HepG2 (cell line): ENCODE measurements around the gene CLEC16A. TPM values are rescaled to one million over a fixed set of nuclear protein-coding genes. Genes with fewer than 3 reads are reported as not detected.
A peak's percentile ranks its signal among the peaks of the same experiment; 100 is the strongest.

Source experiments
- ATAC-seq: fragments of 200-7000 bp; cut with Tn5 transposase; 3 replicates; pipeline ENCODE4 v1.9.1; 2020; ENCODE audit warnings: mild to moderate bottlenecking, moderate library complexity
- BruUV-seq: library from RNA; stranded (reverse); fragments of 400-500 nt; replicated peaks from 2 replicates; lab custom pipeline; 2021; lab: Mats Ljungman, UMichigan
- CTCF ChIA-PET: fragments of 300-600 bp; formaldehyde crosslinking; extraction: SDS; loops from one replicate; lab custom pipeline; 2021; ENCODE audit warnings: low total read pairs, inconsistent platforms, low intra/inter-chr PET ratio; lab: Yijun Ruan, JAX
- POLR2A ChIA-PET: fragments of 350-600 bp; sonication (Branson Sonifier 250); formaldehyde crosslinking; loops from one replicate; lab custom pipeline; 2020; ENCODE audit warnings: antibody characterized with exemption, inconsistent platforms; lab: Yijun Ruan, JAX
- DNase-seq: peaks from one replicate; pipeline ENCODE4 v3.0.0-alpha.2; 2015; ENCODE audit warnings: low spot score
- FAIRE-seq: peaks from 3 replicates; lab custom pipeline; 2011; peaks lifted over from hg19 to GRCh38; lab: Jason Lieb, UNC
- H2AFZ ChIP-seq: one replicate; pipeline ENCODE4 v1.6.1; 2011; ENCODE audit warnings: low read length, inconsistent platforms
- H3K27ac ChIP-seq: fragments of 300-600 bp; 3 replicates; pipeline ENCODE4 v1.8.0; 2011; ENCODE audit warnings: mixed run types, mild to moderate bottlenecking, mixed read lengths, low read length, inconsistent platforms; ENCODE audit not compliant: insufficient read depth; ENCODE audit errors: extremely low read length
- H3K27me3 ChIP-seq, 2 experiments: fragments of 200-600 bp in 1 of 2; 2 replicates in 1 of 2; 3 replicates in 1 of 2; pipeline versions ENCODE4 v1.6.0 to v1.8.0; 2011; ENCODE audit warnings: low read length in 2 of 2, mild to moderate bottlenecking in 2 of 2, moderate library complexity in 2 of 2, inconsistent platforms in 1 of 2; ENCODE audit not compliant: insufficient read depth in 2 of 2, control insufficient read depth in 1 of 2
- H3K36me3 ChIP-seq, 2 experiments: fragments of 200-600 bp in 1 of 2; replicated peaks in 1 of 2; 2 replicates in 1 of 2; 3 replicates in 1 of 2; pipeline versions ENCODE4 v1.5.1 to v1.8.0; 2011; ENCODE audit warnings: low read length in 2 of 2, inconsistent platforms in 1 of 2; ENCODE audit not compliant: insufficient read depth in 2 of 2, control insufficient read depth in 1 of 2
- H3K4me1 ChIP-seq: 2 replicates; pipeline ENCODE4 v1.5.1; 2012; ENCODE audit warnings: low read length, inconsistent platforms; ENCODE audit not compliant: insufficient read depth
- H3K4me2 ChIP-seq: 2 replicates; pipeline ENCODE4 v1.6.0; 2011; ENCODE audit warnings: low read depth, low read length, inconsistent platforms
- H3K4me3 ChIP-seq, 3 experiments: fragments of 200-600 bp in 1 of 3; sonication (generic), shearing (Covaris generic) in 1 of 3; replicated peaks in 1 of 3; 2 replicates each; pipeline ENCODE4 v1.5.1; 2011 to 2016; ENCODE audit warnings: low read length in 3 of 3, inconsistent platforms in 2 of 3, low read depth in 2 of 3, mild to moderate bottlenecking in 2 of 3, control low read depth in 1 of 3, mixed read lengths in 1 of 3; ENCODE audit not compliant: insufficient read depth in 1 of 3
- H3K79me2 ChIP-seq: one replicate; pipeline ENCODE4 v1.6.1; 2011; ENCODE audit warnings: low read length, inconsistent platforms; ENCODE audit not compliant: insufficient read depth
- H3K9ac ChIP-seq: 2 replicates; pipeline ENCODE4 v1.6.0; 2011; ENCODE audit warnings: mild to moderate bottlenecking, low read depth, low read length, inconsistent platforms; ENCODE audit not compliant: insufficient read depth
- H3K9me3 ChIP-seq: 2 replicates; pipeline ENCODE4 v1.5.1; 2012; ENCODE audit warnings: mild to moderate bottlenecking, low read length
- H4K20me1 ChIP-seq: 2 replicates; pipeline ENCODE4 v1.6.0; 2011; ENCODE audit warnings: inconsistent platforms, mild to moderate bottlenecking, low read length, moderate library complexity; ENCODE audit not compliant: insufficient read depth
- CC2D1A ChIP-seq: sonication (generic); formaldehyde crosslinking; IDR thresholded peaks from 2 replicates; pipeline ENCODE4 v1.8.1; 2023; ENCODE audit warnings: mild to moderate bottlenecking, missing genetic modification reagents
- ERF ChIP-seq: IDR thresholded peaks from 2 replicates; pipeline ENCODE4 v1.6.1; 2018; ENCODE audit warnings: missing biosample characterization, missing genetic modification reagents
- GPN1 ChIP-seq: sonication (generic); formaldehyde crosslinking; IDR thresholded peaks from 2 replicates; pipeline ENCODE4 v1.5.1; 2020; ENCODE audit warnings: missing genetic modification reagents, borderline replicate concordance
- ISL2 ChIP-seq: sonication (generic); formaldehyde crosslinking; IDR thresholded peaks from 2 replicates; pipeline ENCODE4 v1.5.0; 2020; ENCODE audit warnings: missing genetic modification reagents
- MAFF ChIP-seq: IDR thresholded peaks from 2 replicates; pipeline ENCODE4 v1.6.1; 2011; ENCODE audit warnings: low read depth, low read length, improper control_type of control experiment
- MAFK ChIP-seq, 2 experiments: IDR thresholded peaks in 1 of 2; conservative IDR thresholded peaks in 1 of 2; 2 replicates each; pipeline ENCODE4 v1.6.1; 2011; ENCODE audit warnings: improper control_type of control experiment in 2 of 2, low read length in 2 of 2
- SP140L ChIP-seq: sonication (generic); formaldehyde crosslinking; IDR thresholded peaks from 2 replicates; pipeline ENCODE4 v1.4.0; 2020; ENCODE audit warnings: missing genetic modification reagents, borderline replicate concordance
- STAT5B ChIP-seq: sonication (generic); formaldehyde crosslinking; IDR thresholded peaks from 2 replicates; pipeline ENCODE4 v1.4.0; 2020; ENCODE audit warnings: missing genetic modification reagents
- TMF1 ChIP-seq: sonication (generic); formaldehyde crosslinking; IDR thresholded peaks from 2 replicates; pipeline ENCODE4 v1.8.1; 2022; ENCODE audit warnings: low read depth, missing genetic modification reagents
- ZNF180 ChIP-seq: sonication (generic); formaldehyde crosslinking; IDR thresholded peaks from 2 replicates; pipeline ENCODE4 v1.4.0; 2020; ENCODE audit warnings: low read depth, missing genetic modification reagents, borderline replicate concordance
- ZNF543 ChIP-seq: sonication (generic); formaldehyde crosslinking; IDR thresholded peaks from 2 replicates; pipeline ENCODE4 v1.4.0; 2020; ENCODE audit warnings: mild to moderate bottlenecking, missing genetic modification reagents
- ZNF598 ChIP-seq: sonication (generic); formaldehyde crosslinking; IDR thresholded peaks from 2 replicates; pipeline ENCODE4 v1.5.1; 2020; ENCODE audit warnings: mild to moderate bottlenecking, missing genetic modification reagents, borderline replicate concordance
- WGBS: methylation state at CpG from one replicate; pipeline ENCODE4 v1.1.6; 2017; ENCODE audit warnings: low lambda C conversion rate; 5-methylcytosine and 5-hydroxymethylcytosine counted together
- in situ Hi-C: cut with HindIII; loops from 2 replicates; pipeline ENCODE4 v1.10.0; 2017; ENCODE audit warnings: low pct_unique_long_range_greater_than_20kb; ENCODE audit not compliant: extremely low pct_ligation_motif_present
- intact Hi-C: fragments of 100-400 bp; cut with micrococcal nuclease; formaldehyde crosslinking; loops from one replicate; pipeline ENCODE4 v1.10.0; 2022; ENCODE audit not compliant: unreplicated experiment
- polyA plus RNA-seq, 8 experiments: library from polyadenylated mRNA; depleted of rRNA in 3 of 8; stranded (reverse) in 7 of 8; unstranded in 1 of 8; fragments of >200 nt; fragmentation: Illumina TruSeq in 4 of 8; extraction: Trizol in 4 of 8; gene quantifications; 2 replicates each; pipeline versions ENCODE4 v1.2.1 to v1.2.3, GENCODE V29; 2011 to 2016; ENCODE audit warnings: low read depth in 4 of 8, missing spikeins in 1 of 8, mixed read lengths in 1 of 8; ENCODE audit not compliant: insufficient read depth in 1 of 8
- total RNA-seq, 5 experiments: library from RNA; depleted of rRNA; stranded (reverse); fragments of >200 nt; fragmentation: Illumina TruSeq; extraction: Trizol; gene quantifications; 2 replicates each; pipeline ENCODE4 v1.2.3, GENCODE V29; 2016; ENCODE audit warnings: low read depth in 1 of 5
- TF ChIP-seq, protein P1 (sequence below): sonication (generic); formaldehyde crosslinking; IDR thresholded peaks from 2 replicates; pipeline ENCODE4 v1.5.1; 2020; ENCODE audit warnings: mild to moderate bottlenecking, missing genetic modification reagents, moderate library complexity

CLEC16A gene
- total and polyA plus RNA-seq, 2 of the 13 experiments (the other 11 are each of a cell fraction or from before 2014, with no cell fraction given): 8.5 to 10.3 TPM

DNA sequence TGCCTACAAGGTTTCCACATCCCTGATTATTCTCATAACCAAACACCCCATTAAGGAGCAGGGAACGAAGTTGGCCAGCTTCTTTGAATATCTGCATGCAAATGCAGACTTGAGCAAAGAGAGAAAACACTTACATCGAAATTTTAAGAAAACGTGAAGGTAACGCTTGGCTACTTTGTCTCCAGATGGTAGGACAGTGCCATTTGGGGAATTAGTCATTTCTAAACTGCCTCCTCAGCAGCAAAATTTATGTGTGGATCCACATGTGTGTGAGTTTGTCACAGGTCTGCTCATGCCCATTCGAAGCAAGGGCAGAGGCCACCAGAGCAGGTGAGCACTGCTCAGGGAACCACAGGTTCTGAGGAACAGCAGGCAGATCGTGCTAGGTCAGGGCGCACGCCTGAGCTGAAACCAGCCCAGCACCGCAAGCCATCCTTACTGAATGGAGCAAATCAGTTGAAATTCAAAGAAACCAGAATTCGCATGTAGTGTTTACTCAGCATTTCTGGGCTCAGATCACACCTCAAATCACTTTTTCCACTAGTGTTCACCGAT lies 231.5 kb downstream of the CLEC16A start:
- H2AFZ ChIP-seq: no peak overlapping the region
- TF ChIP-seq MAFK (conservative IDR thresholded peaks at IDR 0.05 in 1 of 2, IDR thresholded peaks at IDR 0.05 in 1 of 2; ENCODE audit: low read length in 2 of 2): peak; percentile 53 to 64
- no peak for TF ChIP-seq TMF1 (CRISPR knock-in tag)
- no peak for TF ChIP-seq SP140L (CRISPR knock-in tag)
- TF ChIP-seq, protein P1, sequence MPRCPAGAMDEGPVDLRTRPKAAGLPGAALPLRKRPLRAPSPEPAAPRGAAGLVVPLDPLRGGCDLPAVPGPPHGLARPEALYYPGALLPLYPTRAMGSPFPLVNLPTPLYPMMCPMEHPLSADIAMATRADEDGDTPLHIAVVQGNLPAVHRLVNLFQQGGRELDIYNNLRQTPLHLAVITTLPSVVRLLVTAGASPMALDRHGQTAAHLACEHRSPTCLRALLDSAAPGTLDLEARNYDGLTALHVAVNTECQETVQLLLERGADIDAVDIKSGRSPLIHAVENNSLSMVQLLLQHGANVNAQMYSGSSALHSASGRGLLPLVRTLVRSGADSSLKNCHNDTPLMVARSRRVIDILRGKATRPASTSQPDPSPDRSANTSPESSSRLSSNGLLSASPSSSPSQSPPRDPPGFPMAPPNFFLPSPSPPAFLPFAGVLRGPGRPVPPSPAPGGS (CRISPR knock-in tag): no peak
- TF ChIP-seq MAFF: peak; percentile 62
- TF ChIP-seq ZNF598: no peak
- 90% methylated on average over 11 of the region's 11 CpGs for WGBS
- no peaks in the 10 kb centered on the region for H4K20me1 ChIP-seq
- H3K36me3 ChIP-seq: no peaks in the 10 kb centered on the region
- ATAC-seq (no peak), DNase-seq (no peak), FAIRE-seq (peak; percentile 12)
- H3K4me1 ChIP-seq: no peaks in the 10 kb centered on the region
- no peak overlapping the region for H3K4me2 ChIP-seq
- no peak overlapping the region for H3K4me3 ChIP-seq
- no peak overlapping the region for H3K9ac ChIP-seq
- H3K27me3 ChIP-seq: no peaks in the 10 kb centered on the region
- H3K27ac ChIP-seq: no peak overlapping the region
- intact Hi-C loops: no loop called here
- H3K79me2 ChIP-seq: no peaks in the 10 kb centered on the region
- in situ Hi-C loops: no loop called here
- POLR2A ChIA-PET: no interaction called here
- no TSS peak for BruUV-seq
- CTCF ChIA-PET: no interaction called here
- no peaks in the 10 kb centered on the region for H3K9me3 ChIP-seq

DNA sequence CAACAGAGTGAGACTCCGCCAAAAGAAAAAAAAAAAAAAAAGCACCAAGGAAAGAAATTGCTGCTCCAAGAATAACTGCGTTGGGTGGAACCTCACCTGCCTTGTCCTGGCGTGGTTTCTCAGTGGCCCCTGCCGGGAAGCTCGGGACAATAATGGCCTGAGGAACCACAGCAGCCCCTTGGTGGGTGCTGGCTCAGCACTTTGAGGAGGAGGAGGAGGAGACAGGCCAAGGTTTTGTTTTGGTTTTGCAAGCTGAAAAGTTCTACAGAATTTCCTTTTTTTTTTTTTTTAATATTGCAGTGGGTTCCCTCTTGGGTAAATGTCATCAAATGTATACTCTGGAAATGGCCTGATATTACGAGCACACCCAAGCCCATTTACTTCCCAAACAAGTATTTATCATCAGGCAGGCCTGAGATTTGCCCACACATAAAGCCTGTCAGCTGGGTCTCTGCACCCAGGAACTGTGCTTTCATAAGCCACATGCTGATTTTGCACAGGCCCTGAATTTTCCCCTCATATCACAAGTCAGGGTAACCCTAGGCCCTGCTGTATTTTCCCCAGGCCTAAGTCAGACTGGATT lies 233.3 kb downstream of the CLEC16A start:
- FAIRE-seq (no peak), DNase-seq (no peak), ATAC-seq (no peak)
- intact Hi-C loops (no loop called here), in situ Hi-C loops (no loop called here)
- H3K9ac ChIP-seq: no peak overlapping the region
- no peaks in the 10 kb centered on the region for H3K79me2 ChIP-seq
- BruUV-seq: no TSS peak
- H4K20me1 ChIP-seq: no peaks in the 10 kb centered on the region; the same call in 1 of the 2 replicates
- H3K4me2 ChIP-seq: no peak overlapping the region
- H3K9me3 ChIP-seq: no peaks in the 10 kb centered on the region
- H3K27me3 ChIP-seq: no peaks in the 10 kb centered on the region
- TF ChIP-seq ZNF543 (CRISPR knock-in tag): no peak
- no peak for TF ChIP-seq CC2D1A (CRISPR knock-in tag)
- no peak for TF ChIP-seq ERF (CRISPR knock-in tag)
- no peak for TF ChIP-seq ISL2
- peak; percentile 62 for TF ChIP-seq MAFF
- no peak for TF ChIP-seq STAT5B
- TF ChIP-seq ZNF180 (CRISPR knock-in tag): no peak
- TF ChIP-seq GPN1 (CRISPR knock-in tag): no peak
- peak; percentile 57 to 74; a peak in 3 of 4 replicates for TF ChIP-seq MAFK (conservative IDR thresholded peaks at IDR 0.05 in 1 of 2, IDR thresholded peaks at IDR 0.05 in 1 of 2; ENCODE audit: low read length in 2 of 2)
- H3K4me1 ChIP-seq: no peaks in the 10 kb centered on the region
- POLR2A ChIA-PET: no interaction called here
- 94% methylated on average over 6 of the region's 6 CpGs for WGBS
- H3K4me3 ChIP-seq: no peak overlapping the region
- H3K36me3 ChIP-seq: no peaks in the 10 kb centered on the region
- H2AFZ ChIP-seq: no peak overlapping the region
- CTCF ChIA-PET: no interaction called here
- no peak overlapping the region for H3K27ac ChIP-seq
